PC-3 (cell line): Measurements from ENCODE around the gene PTGES3L.

Experiments used
- CTCF ChIP-seq: fragments of 300-600 bp; sonication (generic); conservative IDR thresholded peaks from 2 replicates; pipeline ENCODE4 v1.5.1; 2017; ENCODE audit warnings: antibody characterized with exemption, low read depth, mild to moderate bottlenecking, low read length
- EZH2 ChIP-seq: fragments of 300-600 bp; sonication (generic); IDR thresholded peaks from one replicate; pipeline ENCODE4 v1.6.1; 2017; ENCODE audit warnings: antibody characterized with exemption, mild to moderate bottlenecking, low read length; ENCODE audit not compliant: unreplicated experiment

- TF ChIP-seq CTCF (no peak), EZH2 (no peak)
Observed at GRCh38 chr17:42982266-42982665, 2.4 kb upstream of the PTGES3L start.
